Spleen (tissue), 7 donors: ENCODE data around the gene CYTH2.

Source experiments
- POLR2A ChIP-seq, 3 donors: fragments of 450-650 bp; IDR thresholded peaks; one replicate each; pipeline ENCODE4 v1.5.1; 2017; ENCODE audit warnings: antibody characterized with exemption in 3 of 3, mild to moderate bottlenecking in 1 of 3
- POLR2AphosphoS5 ChIP-seq, 3 donors: sonication (generic); formaldehyde crosslinking; IDR thresholded peaks; one replicate each; pipeline ENCODE4 v1.5.1; 2017; ENCODE audit warnings: antibody characterized with exemption in 3 of 3
- TF ChIP-seq, protein P1 (sequence below), 11 experiments: fragments of 200-600 bp in 7 of 11; fragments of 450-650 bp in 4 of 11; sonication (generic) in 4 of 11; IDR thresholded peaks in 8 of 11; conservative IDR thresholded peaks in 3 of 11; 1 replicate in 7 of 11; 2 replicates in 4 of 11; pipeline versions ENCODE4 v1.4.0 to v1.8.0; 2016 to 2021; ENCODE audit warnings: antibody characterized with exemption in 11 of 11, inconsistent platforms in 4 of 11, mild to moderate bottlenecking in 1 of 11
- donor health status: DM: no; HTN: no; CAD: no; lungs with moderate emphysema.
- donor health status: DM: no; HTN: no; CAD: no.
- donor health status: DM: no; HTN: no; CAD: no.

- TF ChIP-seq, protein P1, sequence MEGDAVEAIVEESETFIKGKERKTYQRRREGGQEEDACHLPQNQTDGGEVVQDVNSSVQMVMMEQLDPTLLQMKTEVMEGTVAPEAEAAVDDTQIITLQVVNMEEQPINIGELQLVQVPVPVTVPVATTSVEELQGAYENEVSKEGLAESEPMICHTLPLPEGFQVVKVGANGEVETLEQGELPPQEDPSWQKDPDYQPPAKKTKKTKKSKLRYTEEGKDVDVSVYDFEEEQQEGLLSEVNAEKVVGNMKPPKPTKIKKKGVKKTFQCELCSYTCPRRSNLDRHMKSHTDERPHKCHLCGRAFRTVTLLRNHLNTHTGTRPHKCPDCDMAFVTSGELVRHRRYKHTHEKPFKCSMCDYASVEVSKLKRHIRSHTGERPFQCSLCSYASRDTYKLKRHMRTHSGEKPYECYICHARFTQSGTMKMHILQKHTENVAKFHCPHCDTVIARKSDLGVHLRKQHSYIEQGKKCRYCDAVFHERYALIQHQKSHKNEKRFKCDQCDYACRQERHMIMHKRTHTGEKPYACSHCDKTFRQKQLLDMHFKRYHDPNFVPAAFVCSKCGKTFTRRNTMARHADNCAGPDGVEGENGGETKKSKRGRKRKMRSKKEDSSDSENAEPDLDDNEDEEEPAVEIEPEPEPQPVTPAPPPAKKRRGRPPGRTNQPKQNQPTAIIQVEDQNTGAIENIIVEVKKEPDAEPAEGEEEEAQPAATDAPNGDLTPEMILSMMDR (IDR thresholded peaks at IDR 0.05 in 8 of 11, conservative IDR thresholded peaks at IDR 0.05 in 3 of 11), result no peak
- TF ChIP-seq POLR2AphosphoS5 (IDR thresholded peaks at IDR 0.05) (no peak), POLR2A (IDR thresholded peaks at IDR 0.05) (no peak)
These were observed 18.7 kb upstream of the CYTH2 start for GRCh38 chr19:48450441-48450840.
